Tibial nerve (tissue), 4 donors: ENCODE measurements around the gene LEAP2. TPM values are rescaled to one million over a fixed set of nuclear protein-coding genes. Genes with fewer than 3 reads are reported as not detected.

Experiments used
- DNase-seq, 2 donors: peaks; one replicate each; pipeline ENCODE4 v3.0.0-alpha.2; 2019; ENCODE audit warnings: low spot score in 2 of 2
- H3K27ac ChIP-seq, 4 donors: fragments of 200-600 bp; sonication (generic) in 3 of 4; one replicate each; pipeline ENCODE4 v1.5.1; 2017 to 2019; ENCODE audit warnings: mild to moderate bottlenecking in 1 of 4
- H3K27me3 ChIP-seq, 2 donors: fragments of 200-600 bp; sonication (generic) in 1 of 2; one replicate each; pipeline versions ENCODE4 v1.5.1 to v1.6.0; 2017 to 2019
- H3K36me3 ChIP-seq, 3 donors: fragments of 200-600 bp; sonication (generic); one replicate each; pipeline ENCODE4 v1.5.1; 2018 to 2019
- H3K4me1 ChIP-seq, 4 donors: fragments of 200-600 bp; sonication (generic) in 3 of 4; one replicate each; pipeline ENCODE4 v1.5.1; 2017 to 2019
- H3K4me3 ChIP-seq, 4 donors: fragments of 200-600 bp; sonication (generic) in 3 of 4; one replicate each; pipeline ENCODE4 v1.5.1; 2017 to 2019; ENCODE audit warnings: mild to moderate bottlenecking in 1 of 4, moderate library complexity in 1 of 4
- H3K9me3 ChIP-seq, 4 donors: fragments of 200-600 bp; sonication (generic) in 3 of 4; one replicate each; pipeline ENCODE4 v1.5.1; 2017 to 2019
- CTCF ChIP-seq, 5 experiments: fragments of 200-600 bp in 3 of 5; fragments of 450-650 bp in 2 of 5; sonication (generic) in 3 of 5; IDR thresholded peaks; one replicate each; pipeline ENCODE4 v1.5.1; 2016 to 2019; ENCODE audit warnings: antibody characterized with exemption in 5 of 5, mild to moderate bottlenecking in 3 of 5, moderate library complexity in 2 of 5
- EP300 ChIP-seq, 2 donors: sonication (generic); formaldehyde crosslinking; IDR thresholded peaks; one replicate each; pipeline ENCODE4 v1.6.1; 2017; ENCODE audit warnings: antibody characterized with exemption in 2 of 2, mild to moderate bottlenecking in 1 of 2
- POLR2A ChIP-seq, 2 donors: fragments of 450-650 bp; IDR thresholded peaks; one replicate each; pipeline ENCODE4 v1.6.1; 2017; ENCODE audit warnings: antibody characterized with exemption in 2 of 2, mild to moderate bottlenecking in 2 of 2, moderate library complexity in 2 of 2
- WGBS, 2 donors: methylation state at CpG; one replicate each; pipeline ENCODE4 v1.1.5; 2018; 5-methylcytosine and 5-hydroxymethylcytosine counted together
- total RNA-seq, 4 donors: library from RNA; depleted of rRNA; stranded (reverse); fragments of >200 nt; gene quantifications; one replicate each; pipeline ENCODE4 v1.1.0, GENCODE V29; 2016

LEAP2 gene
- 1 to 10 TPM; 1.7 to 3.9 (median 2.5) TPM for total RNA-seq

- no peak for DNase-seq
- no peaks in the 10 kb centered on the region for H3K9me3 ChIP-seq
- H3K4me3 ChIP-seq: no peak within 1 kb of the TSS
- TF ChIP-seq EP300 (IDR thresholded peaks at IDR 0.05) (no peak), POLR2A (IDR thresholded peaks at IDR 0.05) (no peak), CTCF (IDR thresholded peaks at IDR 0.05) (no peak)
- WGBS, 2 donors: 69 to 74% methylated on average over 6 of the region's 6 CpGs
- peaks cover 0 to 58% (median 0%) of the 10 kb centered on the region in 3 donors for H3K36me3 ChIP-seq
- H3K27me3 ChIP-seq: no peaks in the 10 kb centered on the region
- peak within 1 kb of the TSS in 1 of 4 donors; percentile 17 for H3K27ac ChIP-seq
- peaks cover 0 to 3% (median 0%) of the 10 kb centered on the region in 4 donors for H3K4me1 ChIP-seq
These were observed at the start of gene LEAP2 for GRCh38 chr5:132873119-132873929. LEAP2 (plus strand) TSS chr5:132873668; CDS start chr5:132873695, 27 bp downstream.

DNA sequence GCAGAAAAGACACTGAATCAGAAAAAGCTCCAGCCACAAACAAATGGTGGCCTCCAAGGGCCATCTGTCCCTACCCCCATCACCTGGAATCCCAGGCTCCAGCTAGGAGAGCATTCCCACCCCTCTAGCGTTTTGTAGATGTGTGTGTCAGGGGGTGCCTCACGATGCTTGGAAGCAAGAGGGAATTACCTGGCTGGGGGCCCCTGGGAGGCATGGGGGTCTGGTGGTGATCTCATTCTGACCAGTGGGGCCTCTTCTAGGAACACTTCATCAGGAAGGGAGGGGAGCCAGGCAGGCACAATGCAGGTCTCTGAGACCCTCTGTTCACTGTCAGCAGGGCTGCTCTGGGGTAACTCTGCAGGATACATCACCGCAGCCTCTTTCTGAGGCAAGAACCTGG, 49.0 kb upstream of the LEAP2 start:
- no peak overlapping the region for H3K4me3 ChIP-seq
- no peak for TF ChIP-seq CTCF (IDR thresholded peaks at IDR 0.05)
- TF ChIP-seq POLR2A (IDR thresholded peaks at IDR 0.05): no peak
- no peak for TF ChIP-seq EP300 (IDR thresholded peaks at IDR 0.05)
- peak overlapping the region in 2 of 4 donors; percentile 38 to 90 for H3K27ac ChIP-seq
- H3K4me1 ChIP-seq: peaks cover 0 to 70% (median 27%) of the 10 kb centered on the region in 4 donors
- DNase-seq: no peak
- no peaks in the 10 kb centered on the region for H3K9me3 ChIP-seq
- 90 to 98% methylated on average over 1 to 3 of the region's 3 CpGs for WGBS, 2 donors
- peaks cover 0 to 66% of the 10 kb centered on the region in 2 donors for H3K27me3 ChIP-seq
- peaks cover 0 to 14% (median 0%) of the 10 kb centered on the region in 3 donors for H3K36me3 ChIP-seq

DNA sequence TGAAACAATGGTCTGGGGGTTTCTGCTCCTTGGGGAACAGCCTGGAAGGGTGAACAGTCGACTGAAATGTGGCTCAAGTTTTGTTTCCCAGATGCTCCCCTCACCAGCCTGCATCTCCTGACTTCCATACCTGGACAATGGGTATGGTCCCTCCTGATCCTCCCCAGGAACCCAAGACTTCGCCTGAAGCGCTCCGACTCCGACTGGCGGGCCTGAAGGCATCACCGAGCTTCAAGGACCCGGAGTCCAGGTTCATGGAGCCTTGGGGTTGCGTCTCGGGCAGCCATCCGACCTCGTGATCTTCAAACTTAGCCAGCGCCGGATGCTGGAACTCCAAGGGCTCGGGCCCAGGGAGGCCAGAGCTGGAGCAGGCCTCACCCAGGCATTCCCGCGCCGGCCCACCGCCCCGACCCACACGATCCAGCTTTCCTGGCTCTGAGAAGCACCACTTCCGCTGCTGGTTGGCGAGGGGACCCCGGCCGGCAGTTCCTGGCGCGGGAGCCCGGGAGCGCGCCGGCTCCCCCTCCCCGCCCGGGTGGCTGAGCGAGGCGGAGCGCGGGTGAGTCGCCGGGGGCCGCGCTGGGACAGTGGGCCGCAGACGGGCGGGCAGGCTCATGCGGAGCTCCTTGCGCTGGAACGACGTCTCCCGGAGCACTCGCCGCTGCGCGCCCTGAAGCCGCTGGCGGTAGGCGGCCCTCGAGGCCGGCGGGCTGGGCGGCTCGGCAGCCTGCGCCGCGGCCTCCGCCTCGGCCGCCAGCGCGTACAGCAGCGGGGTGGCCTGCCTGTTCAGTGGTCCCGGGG, 48.2 kb upstream of the LEAP2 start:
- DNase-seq: no peak
- TF ChIP-seq POLR2A (IDR thresholded peaks at IDR 0.05): no peak
- no peak for TF ChIP-seq CTCF (IDR thresholded peaks at IDR 0.05)
- no peak for TF ChIP-seq EP300 (IDR thresholded peaks at IDR 0.05)
- Histone ChIP-seq H3K36me3 (peaks cover 0 to 14% (median 0%) of the 10 kb centered on the region in 3 donors), H3K27me3 (peaks cover 0 to 65% of the 10 kb centered on the region in 2 donors), H3K9me3 (no peaks in the 10 kb centered on the region), H3K27ac (peak overlapping the region in 3 of 4 donors; percentile 46 to 90 (median 56)), H3K4me3 (peak overlapping the region in 3 of 4 donors; percentile 11 to 41 (median 27)), H3K4me1 (peaks cover 0 to 66% (median 26%) of the 10 kb centered on the region in 4 donors)
- 32 to 49% methylated on average over 48 to 69 of the region's 71 CpGs for WGBS, 2 donors

GRCh38 chr5:132825834-132826391, 47.6 kb upstream of the LEAP2 start:
- peaks cover 0 to 65% (median 28%) of the 10 kb centered on the region in 4 donors for H3K4me1 ChIP-seq
- DNase-seq: no peak
- peak overlapping the region in 3 of 4 donors; percentile 11 to 41 (median 27) for H3K4me3 ChIP-seq
- H3K9me3 ChIP-seq: no peaks in the 10 kb centered on the region
- H3K27me3 ChIP-seq: peaks cover 0 to 69% of the 10 kb centered on the region in 2 donors
- TF ChIP-seq CTCF (IDR thresholded peaks at IDR 0.05): no peak
- TF ChIP-seq POLR2A (IDR thresholded peaks at IDR 0.05): no peak
- peak overlapping the region in 3 of 4 donors; percentile 46 to 90 (median 56) for H3K27ac ChIP-seq
- peaks cover 0 to 14% (median 0%) of the 10 kb centered on the region in 3 donors for H3K36me3 ChIP-seq
- WGBS, 2 donors: 37 to 53% methylated on average over 23 to 30 of the region's 43 CpGs
